ENCODE measurements around the gene TBC1D2.
A peak's percentile ranks its signal among the peaks of the same experiment; 100 is the strongest.

Gene TBC1D2, protein sequence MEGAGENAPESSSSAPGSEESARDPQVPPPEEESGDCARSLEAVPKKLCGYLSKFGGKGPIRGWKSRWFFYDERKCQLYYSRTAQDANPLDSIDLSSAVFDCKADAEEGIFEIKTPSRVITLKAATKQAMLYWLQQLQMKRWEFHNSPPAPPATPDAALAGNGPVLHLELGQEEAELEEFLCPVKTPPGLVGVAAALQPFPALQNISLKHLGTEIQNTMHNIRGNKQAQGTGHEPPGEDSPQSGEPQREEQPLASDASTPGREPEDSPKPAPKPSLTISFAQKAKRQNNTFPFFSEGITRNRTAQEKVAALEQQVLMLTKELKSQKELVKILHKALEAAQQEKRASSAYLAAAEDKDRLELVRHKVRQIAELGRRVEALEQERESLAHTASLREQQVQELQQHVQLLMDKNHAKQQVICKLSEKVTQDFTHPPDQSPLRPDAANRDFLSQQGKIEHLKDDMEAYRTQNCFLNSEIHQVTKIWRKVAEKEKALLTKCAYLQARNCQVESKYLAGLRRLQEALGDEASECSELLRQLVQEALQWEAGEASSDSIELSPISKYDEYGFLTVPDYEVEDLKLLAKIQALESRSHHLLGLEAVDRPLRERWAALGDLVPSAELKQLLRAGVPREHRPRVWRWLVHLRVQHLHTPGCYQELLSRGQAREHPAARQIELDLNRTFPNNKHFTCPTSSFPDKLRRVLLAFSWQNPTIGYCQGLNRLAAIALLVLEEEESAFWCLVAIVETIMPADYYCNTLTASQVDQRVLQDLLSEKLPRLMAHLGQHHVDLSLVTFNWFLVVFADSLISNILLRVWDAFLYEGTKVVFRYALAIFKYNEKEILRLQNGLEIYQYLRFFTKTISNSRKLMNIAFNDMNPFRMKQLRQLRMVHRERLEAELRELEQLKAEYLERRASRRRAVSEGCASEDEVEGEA

DNA sequence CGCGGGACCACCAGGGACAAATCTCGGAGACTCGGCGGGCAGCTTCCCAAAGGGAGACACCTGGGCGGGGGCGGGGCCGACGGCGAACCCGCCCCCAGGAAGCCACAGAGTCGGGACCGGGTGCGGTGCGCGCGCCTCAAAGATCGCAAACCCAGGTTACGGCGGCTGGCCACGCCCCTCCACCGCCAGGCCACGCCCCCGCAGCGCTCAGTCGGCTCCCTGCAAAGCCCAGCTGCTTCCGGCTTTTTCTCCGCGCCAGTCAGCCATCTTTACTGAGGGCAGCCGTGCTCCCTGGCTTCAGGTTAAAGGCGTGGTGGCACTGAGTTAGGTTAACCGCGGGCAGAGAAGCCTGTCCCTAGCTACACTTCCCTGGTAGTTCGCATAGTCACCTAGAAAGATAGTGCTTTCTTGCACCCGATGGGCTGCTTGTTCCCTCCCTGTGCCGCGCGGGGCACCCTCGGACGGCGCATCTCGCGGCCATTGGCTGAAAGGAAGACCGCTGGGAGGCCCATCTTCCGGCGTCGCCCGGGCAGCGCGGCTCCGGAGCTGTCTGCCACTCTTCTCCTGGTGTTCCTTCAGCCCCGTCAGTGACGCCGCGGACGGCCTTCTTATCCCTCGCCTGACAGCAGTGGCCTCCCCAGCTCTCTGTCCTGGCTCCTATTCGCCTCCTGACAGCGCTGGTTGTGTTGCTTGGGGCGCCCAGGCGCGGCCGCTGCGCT lies at the start of gene TBC1D2:
TBC1D2 (minus strand) TSS at position 72 of the 719 bp plus-strand sequence. CDS start 108 bp downstream, outside the sequence.
- H3K4me1 Mint-ChIP-seq = peaks cover 25% of the 10 kb centered on the region
- H3K27ac Mint-ChIP-seq = peak within 1 kb of the TSS; percentile 95 to 96
- peak within 1 kb of the TSS; percentile 91 to 93 for H3K4me3 Mint-ChIP-seq

DNA sequence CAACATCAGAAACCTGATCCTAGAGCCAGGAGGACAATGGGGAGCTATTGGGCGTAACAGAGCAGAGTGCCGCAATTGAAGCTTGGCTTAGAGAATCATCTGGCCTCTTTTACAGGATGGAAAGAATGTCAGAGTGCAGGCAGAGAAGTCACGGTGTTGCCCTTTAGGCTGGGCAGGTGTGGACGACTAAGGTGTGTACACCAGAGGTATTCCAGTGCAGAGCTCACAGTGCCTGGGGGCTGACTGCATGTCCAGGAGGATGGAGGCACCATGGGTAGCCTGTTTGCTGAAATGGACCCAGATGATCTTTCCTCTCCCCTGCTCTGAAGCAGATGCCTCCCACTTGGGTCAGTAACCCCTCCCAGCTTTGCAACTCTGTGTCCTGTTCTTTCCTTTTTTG lies 48.9 kb upstream of the TBC1D2 start:
- H3K27ac Mint-ChIP-seq = no peak overlapping the region
- no peak for ATAC-seq
- H3K9me3 Mint-ChIP-seq = no peaks in the 10 kb centered on the region
- H3K27me3 Mint-ChIP-seq = no peaks in the 10 kb centered on the region
- H3K4me1 Mint-ChIP-seq = no peaks in the 10 kb centered on the region
- no peak for DNase-seq
- H3K4me3 Mint-ChIP-seq = no peak overlapping the region

More for the DNA sequence above, at the start of gene TBC1D2:
- ATAC-seq (peak; percentile 88), DNase-seq (peak; percentile 97)
- H3K9me3 Mint-ChIP-seq = no peaks in the 10 kb centered on the region
- no peaks in the 10 kb centered on the region for H3K27me3 Mint-ChIP-seq

DNA sequence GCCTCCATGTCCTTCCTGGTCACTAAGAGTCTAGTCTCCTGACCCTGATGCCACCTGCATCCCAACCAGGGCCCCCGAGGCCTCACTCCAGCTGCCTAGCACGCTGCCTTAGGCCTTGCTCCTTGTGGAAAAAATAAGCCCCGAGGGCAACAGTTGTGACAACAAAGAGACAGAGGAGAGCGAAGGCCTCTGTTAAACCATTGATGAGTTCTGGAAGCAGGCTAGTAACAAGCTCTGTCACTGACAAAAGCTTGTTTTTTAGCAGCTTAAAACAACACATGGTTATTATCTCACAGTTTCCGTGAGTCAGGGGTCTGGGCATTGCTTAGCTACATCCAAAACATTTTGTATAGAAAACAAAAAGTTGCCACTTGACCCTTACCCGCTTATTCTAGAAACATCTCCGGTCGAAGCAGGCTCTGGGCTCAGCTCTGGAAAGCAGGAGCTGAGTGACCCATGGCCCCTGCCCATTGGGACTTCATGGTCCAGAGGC lies 48.2 kb upstream of the TBC1D2 start:
- H3K4me1 Mint-ChIP-seq = no peaks in the 10 kb centered on the region
- DNase-seq (no peak), ATAC-seq (no peak)
- no peak overlapping the region for H3K4me3 Mint-ChIP-seq
- no peaks in the 10 kb centered on the region for H3K27me3 Mint-ChIP-seq
- H3K27ac Mint-ChIP-seq = peak overlapping the region; percentile 27 to 35
- no peaks in the 10 kb centered on the region for H3K9me3 Mint-ChIP-seq

DNA sequence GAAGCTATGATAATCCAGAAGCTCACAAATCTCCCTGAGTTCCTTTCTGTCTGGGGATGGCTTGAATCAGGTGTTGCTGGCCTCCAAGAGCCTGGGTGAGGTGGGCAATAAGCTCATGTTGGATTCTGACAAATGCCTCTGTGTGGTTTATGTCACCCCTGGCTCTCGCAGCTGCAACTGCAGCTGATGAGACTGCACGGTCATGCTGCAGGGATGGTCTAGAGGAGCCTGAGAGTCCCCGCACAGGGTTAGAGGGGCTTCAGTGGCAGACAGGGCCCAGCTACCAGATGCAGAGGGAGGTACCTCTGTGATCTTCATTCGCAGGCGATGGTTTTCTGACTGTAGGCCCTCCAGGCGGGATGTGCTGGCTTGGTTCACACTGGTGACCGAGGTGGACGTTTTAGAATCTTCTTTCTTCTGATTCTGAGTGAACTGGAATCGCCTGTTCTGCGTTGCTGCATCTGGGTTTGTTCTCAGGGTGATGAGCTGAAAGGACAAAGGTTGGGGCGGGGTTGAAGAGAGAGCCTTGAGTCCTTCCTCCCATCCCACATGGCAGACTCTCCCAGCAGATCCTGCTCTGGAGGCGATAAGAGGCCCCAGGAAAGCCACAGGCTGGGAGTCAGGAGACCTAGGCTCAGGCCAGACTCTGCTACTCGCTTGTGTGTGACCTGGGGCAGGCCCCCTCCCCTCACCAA lies 47.6 kb upstream of the TBC1D2 start:
- no peaks in the 10 kb centered on the region for H3K9me3 Mint-ChIP-seq
- H3K27me3 Mint-ChIP-seq = no peaks in the 10 kb centered on the region
- no peak for DNase-seq
- H3K4me1 Mint-ChIP-seq = no peaks in the 10 kb centered on the region
- ATAC-seq = no peak
- H3K4me3 Mint-ChIP-seq = no peak overlapping the region
- no peak overlapping the region for H3K27ac Mint-ChIP-seq

DNA sequence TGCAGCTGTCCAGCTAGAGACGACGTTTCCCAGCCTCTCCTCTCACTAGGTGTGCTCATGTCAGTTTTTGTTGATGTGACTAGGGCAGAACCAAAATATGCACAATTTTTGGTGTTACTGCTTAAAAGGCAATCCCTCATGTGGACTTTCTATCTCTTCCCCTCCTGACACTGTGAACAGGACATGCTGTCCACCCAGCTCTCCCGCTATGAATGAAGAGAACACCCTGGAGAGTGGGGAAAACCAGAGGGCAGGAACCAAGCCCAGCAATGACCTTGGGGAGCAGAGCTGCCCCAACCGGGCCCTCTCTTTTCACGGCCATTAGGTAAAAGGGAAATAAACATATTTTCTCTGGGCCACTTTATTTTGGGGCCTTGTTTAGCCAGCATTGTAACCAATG lies 46.7 kb upstream of the TBC1D2 start:
- no peak for ATAC-seq
- H3K4me1 Mint-ChIP-seq = no peaks in the 10 kb centered on the region
- no peaks in the 10 kb centered on the region for H3K9me3 Mint-ChIP-seq
- no peak for DNase-seq
- no peak overlapping the region for H3K27ac Mint-ChIP-seq
- H3K27me3 Mint-ChIP-seq = no peaks in the 10 kb centered on the region
- no peak overlapping the region for H3K4me3 Mint-ChIP-seq

DNA sequence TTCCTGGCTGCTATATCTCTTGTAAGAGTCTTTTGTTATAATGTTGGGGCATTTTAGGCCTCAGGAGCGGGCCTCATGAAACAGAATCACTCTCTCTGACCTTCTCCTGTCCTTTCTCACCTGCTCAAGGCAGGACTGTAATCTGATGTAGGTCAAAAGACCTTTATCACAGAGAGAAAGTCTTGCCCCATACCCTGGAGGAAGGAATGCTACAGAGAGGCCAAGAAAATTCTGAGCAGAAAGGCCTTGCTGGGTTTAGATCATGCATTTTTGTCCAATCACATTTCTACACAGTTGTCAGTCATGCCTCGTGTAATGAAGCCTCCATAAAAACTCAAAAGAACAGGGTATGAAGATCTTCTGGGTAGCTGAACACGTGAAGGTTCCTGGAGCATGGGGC lies 45.2 kb upstream of the TBC1D2 start:
- Mint-ChIP-seq H3K27ac (peak overlapping the region in 1 of 2 donors; percentile 6), H3K9me3 (no peaks in the 10 kb centered on the region), H3K4me3 (no peak overlapping the region), H3K27me3 (no peaks in the 10 kb centered on the region), H3K4me1 (no peaks in the 10 kb centered on the region)
- no peak for ATAC-seq
- DNase-seq = no peak

DNA sequence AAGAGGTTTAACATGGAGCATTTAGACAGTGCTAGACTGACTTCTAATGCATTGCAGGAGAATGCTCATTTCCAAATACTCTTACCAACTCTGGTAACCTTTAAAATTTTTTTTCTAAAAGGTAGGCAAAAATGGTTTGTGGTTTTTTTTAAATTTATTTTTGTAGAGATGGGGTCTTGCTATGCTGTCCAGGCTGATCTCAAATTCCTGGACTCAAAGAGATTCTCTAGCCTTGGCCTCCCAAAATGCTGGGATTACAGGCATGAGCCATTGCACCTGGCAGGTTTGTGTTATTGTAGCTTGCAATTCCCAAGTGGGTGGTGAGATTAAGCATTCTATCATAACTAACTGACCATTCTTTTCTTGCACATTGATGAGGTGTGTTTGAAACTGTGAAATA lies 43.0 kb upstream of the TBC1D2 start:
- H3K9me3 Mint-ChIP-seq = no peaks in the 10 kb centered on the region
- no peaks in the 10 kb centered on the region for H3K4me1 Mint-ChIP-seq
- H3K27me3 Mint-ChIP-seq = no peaks in the 10 kb centered on the region
- no peak overlapping the region for H3K27ac Mint-ChIP-seq
- no peak for ATAC-seq
- H3K4me3 Mint-ChIP-seq = no peak overlapping the region
- no peak for DNase-seq

DNA sequence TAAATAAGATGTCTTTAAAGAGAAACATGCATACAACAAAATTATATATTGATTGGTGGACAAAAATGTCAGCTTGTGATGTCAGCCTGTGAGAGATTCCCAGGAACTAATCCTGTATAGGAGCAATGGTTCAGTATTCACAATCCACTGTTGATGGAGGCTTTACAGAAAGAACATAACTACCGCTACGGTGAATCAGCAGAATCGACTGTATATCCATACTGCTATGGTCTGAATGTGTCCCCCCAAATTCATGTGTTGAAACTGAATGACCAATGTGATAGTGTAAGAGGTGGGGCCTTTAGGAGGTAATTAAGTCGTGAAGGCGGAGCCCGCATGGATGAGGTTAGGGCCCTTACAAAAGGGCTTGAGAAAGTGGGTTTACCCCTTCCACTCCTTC lies 40.4 kb upstream of the TBC1D2 start:
- ATAC-seq (no peak), DNase-seq (no peak)
- H3K27me3 Mint-ChIP-seq = no peaks in the 10 kb centered on the region
- H3K9me3 Mint-ChIP-seq = no peaks in the 10 kb centered on the region
- no peak overlapping the region for H3K4me3 Mint-ChIP-seq
- H3K4me1 Mint-ChIP-seq = no peaks in the 10 kb centered on the region
- H3K27ac Mint-ChIP-seq = no peak overlapping the region

DNA sequence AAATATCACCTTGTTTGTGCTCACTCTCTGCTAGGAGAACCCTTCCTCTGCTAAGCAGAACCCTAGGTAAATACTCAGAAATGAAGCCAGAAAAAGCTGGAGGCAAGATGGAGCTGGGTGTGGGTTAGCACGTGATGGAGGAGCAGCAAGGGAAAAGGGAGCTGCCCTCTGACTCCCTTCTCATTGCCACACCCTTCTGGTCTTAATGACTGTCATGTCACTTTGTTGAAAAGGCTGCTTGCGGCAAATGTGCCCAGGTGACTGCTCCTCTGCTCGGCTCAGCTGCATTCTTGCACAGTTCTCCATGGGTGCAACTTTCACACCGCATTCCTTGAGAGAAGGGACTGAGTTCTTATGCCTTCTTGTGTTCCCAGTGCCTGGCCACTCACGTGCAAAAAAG lies 36.4 kb upstream of the TBC1D2 start:
- ATAC-seq (no peak), DNase-seq (no peak)
- Mint-ChIP-seq H3K4me1 (no peaks in the 10 kb centered on the region), H3K4me3 (no peak overlapping the region), H3K27ac (no peak overlapping the region), H3K9me3 (no peaks in the 10 kb centered on the region), H3K27me3 (no peaks in the 10 kb centered on the region)

DNA sequence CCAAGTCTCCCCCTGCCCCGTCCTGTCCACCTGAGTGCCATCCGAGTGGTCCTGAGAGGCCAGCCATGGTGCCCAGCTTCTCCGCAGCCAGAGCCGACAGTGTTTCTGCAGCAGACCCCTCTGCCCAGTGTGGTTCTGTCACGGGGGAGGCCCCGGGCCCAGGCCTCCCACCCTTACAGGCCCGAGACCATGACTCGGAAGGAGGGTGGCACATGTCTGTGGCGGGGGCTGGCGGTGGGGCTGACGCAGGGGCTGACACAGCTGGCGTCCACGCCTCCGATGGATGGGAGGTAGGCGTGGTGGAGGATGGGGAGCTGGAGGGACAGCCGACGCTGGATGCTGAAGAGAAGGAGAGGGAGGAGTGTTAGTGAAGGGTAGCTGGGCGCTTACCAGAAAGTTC lies 35.0 kb upstream of the TBC1D2 start:
- Mint-ChIP-seq H3K4me3 (no peak overlapping the region), H3K27me3 (no peaks in the 10 kb centered on the region), H3K27ac (no peak overlapping the region), H3K4me1 (no peaks in the 10 kb centered on the region), H3K9me3 (no peaks in the 10 kb centered on the region)
- ATAC-seq (no peak), DNase-seq (no peak)

DNA sequence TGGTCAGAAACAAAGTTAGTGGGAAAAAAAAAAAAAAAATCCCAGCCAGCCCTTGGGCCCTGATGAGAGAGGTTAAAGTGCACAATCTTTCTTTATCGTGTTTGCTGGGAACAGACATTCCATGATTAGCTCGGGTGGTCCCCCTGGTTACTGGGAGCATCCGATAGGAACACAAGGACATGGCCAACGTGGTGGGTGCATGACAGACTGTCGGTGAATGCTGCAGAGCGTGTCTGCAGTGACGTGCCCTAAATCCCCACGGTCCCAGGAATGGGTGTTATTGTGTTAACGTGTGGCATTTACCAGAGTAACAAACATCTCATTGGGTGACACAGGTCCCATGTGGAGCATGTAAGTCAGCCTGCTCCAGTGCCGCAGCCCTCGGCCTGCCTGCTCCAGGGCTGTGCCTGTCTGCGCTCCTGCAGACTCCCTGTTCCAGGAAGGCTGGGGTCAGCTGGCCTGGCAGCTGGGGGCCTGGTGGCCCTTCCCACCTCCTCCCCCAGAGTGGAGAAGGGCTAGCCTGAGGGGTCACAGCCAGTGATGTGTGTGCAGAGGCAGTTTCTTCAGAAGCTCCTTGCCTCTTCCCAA lies 34.3 kb upstream of the TBC1D2 start:
- no peaks in the 10 kb centered on the region for H3K27me3 Mint-ChIP-seq
- no peak overlapping the region for H3K4me3 Mint-ChIP-seq
- no peaks in the 10 kb centered on the region for H3K9me3 Mint-ChIP-seq
- no peak for DNase-seq
- peak overlapping the region in 1 of 2 donors; percentile 12 for H3K27ac Mint-ChIP-seq
- ATAC-seq = no peak
- H3K4me1 Mint-ChIP-seq = no peaks in the 10 kb centered on the region

DNA sequence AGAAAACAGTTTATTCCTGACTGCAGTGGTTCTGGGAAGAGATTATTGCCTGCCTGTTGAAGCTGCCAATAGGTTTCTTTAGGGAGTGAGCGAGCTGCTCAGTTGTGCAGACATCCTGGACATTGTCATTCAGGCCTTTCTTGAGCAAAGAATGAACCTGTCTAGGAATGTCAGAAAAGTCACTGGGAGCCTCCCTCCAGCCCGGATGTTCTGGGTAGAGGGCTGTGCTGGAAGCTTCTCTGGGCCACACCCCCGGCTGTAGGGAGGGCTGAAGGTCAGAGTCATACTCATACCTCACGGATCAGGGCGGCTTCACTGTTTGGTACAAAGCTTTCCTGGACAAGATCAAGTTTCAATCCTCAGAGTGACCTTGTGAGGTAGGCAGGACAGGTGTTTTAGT lies 33.4 kb upstream of the TBC1D2 start:
- no peak for ATAC-seq
- Mint-ChIP-seq H3K9me3 (no peaks in the 10 kb centered on the region), H3K27me3 (no peaks in the 10 kb centered on the region), H3K4me3 (no peak overlapping the region), H3K4me1 (no peaks in the 10 kb centered on the region), H3K27ac (no peak overlapping the region)
- no peak for DNase-seq

DNA sequence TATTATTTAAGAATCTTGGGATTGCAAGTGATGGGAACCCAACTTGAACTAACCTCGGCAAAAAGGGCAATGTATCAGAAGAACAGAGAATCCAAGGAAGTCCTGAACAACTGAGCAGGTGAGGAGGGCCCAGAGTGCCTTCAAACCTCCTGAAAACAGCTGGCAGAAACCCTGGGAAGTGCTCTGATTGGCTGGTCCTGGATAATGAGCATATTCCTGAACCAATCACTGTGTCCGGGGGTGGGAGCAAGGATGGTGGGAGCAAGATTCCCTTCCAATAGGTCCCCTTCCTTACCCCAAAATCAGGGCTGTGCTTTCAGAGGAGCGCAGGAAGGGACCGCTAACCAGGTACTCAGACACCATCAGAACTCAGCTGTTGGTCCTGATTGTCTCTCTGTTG lies 31.9 kb upstream of the TBC1D2 start:
- H3K4me1 Mint-ChIP-seq = no peaks in the 10 kb centered on the region
- no peaks in the 10 kb centered on the region for H3K27me3 Mint-ChIP-seq
- H3K9me3 Mint-ChIP-seq = no peaks in the 10 kb centered on the region
- DNase-seq = no peak
- no peak for ATAC-seq
- no peak overlapping the region for H3K27ac Mint-ChIP-seq
- no peak overlapping the region for H3K4me3 Mint-ChIP-seq

DNA sequence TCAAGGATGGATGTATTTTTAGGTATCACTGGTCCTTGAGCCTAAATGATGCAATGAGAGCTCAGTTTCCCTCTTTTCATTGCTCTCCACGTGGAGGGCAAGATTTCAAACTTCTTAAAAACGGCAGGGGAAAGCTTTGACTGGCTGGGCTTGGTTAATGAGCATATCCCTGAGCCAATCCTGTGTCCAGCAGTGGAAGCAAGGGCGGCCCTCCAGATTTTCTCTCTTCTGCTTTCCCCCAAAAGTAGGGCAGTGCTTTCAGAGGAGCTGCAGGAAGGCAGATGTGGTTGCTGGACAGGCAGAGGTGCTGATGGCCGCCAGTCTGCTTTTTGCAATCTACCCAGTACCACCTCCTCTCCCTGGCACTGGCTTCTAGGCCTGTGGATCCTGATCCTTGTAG lies 30.0 kb upstream of the TBC1D2 start:
- peaks cover 4% of the 10 kb centered on the region for H3K27me3 Mint-ChIP-seq
- no peak for ATAC-seq
- no peak overlapping the region for H3K27ac Mint-ChIP-seq
- H3K9me3 Mint-ChIP-seq = no peaks in the 10 kb centered on the region
- no peak overlapping the region for H3K4me3 Mint-ChIP-seq
- DNase-seq = no peak
- H3K4me1 Mint-ChIP-seq = no peaks in the 10 kb centered on the region

DNA sequence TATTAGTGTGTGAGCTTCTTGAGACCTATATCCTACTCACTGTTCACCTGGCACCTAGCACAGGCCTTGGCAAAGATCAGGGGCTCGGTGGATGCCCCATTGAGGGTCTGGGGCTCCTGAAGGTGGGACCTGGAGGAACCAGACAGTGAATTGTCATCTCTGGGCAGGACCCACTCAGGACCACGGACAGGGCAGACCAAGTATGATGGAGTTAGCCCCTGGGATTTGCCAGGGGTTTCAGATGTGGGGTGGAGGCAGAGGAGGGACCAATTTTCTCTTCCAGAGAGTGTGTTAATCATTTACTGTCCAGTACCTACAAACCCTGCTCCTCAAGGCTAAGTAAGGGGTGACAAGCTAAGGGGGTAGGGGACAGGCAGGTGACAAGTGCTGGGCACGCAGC lies 29.3 kb upstream of the TBC1D2 start:
- no peak overlapping the region for H3K4me3 Mint-ChIP-seq
- ATAC-seq (no peak), DNase-seq (no peak)
- H3K9me3 Mint-ChIP-seq = no peaks in the 10 kb centered on the region
- H3K27ac Mint-ChIP-seq = no peak overlapping the region
- peaks cover 10% of the 10 kb centered on the region for H3K27me3 Mint-ChIP-seq
- no peaks in the 10 kb centered on the region for H3K4me1 Mint-ChIP-seq

Measured in stimulated activated naive CD8-positive, alpha-beta T cell treated with anti-CD3 and anti-CD28 coated beads, Interleukin-15, amount 100 ng/mL, for 72 hours (primary cell).